Lower lobe of right lung (tissue), 2 donors: ENCODE results near the gene LRRN4. TPM values are rescaled to one million over a fixed set of nuclear protein-coding genes. Genes with fewer than 3 reads are reported as not detected.

Experiments
- ATAC-seq, 2 donors: fragments of 200-7000 bp; cut with Tn5 transposase; one replicate each; pipeline ENCODE4 v1.9.1; 2020 to 2022; ENCODE audit warnings: mild to moderate bottlenecking in 2 of 2, moderate library complexity in 2 of 2
- DNase-seq: peaks from one replicate; pipeline ENCODE4 v3.0.0-alpha.2; 2020
- H3K27ac ChIP-seq: fragments of 200-600 bp; one replicate; pipeline ENCODE4 v1.8.0; 2022
- H3K27me3 ChIP-seq: fragments of 200-600 bp; one replicate; pipeline ENCODE4 v1.8.0; 2022; ENCODE audit warnings: low read depth
- H3K36me3 ChIP-seq: fragments of 200-600 bp; one replicate; pipeline ENCODE4 v1.8.0; 2022; ENCODE audit warnings: mild to moderate bottlenecking
- H3K4me1 ChIP-seq: fragments of 200-600 bp; one replicate; pipeline ENCODE4 v1.8.0; 2022
- H3K4me3 ChIP-seq: fragments of 200-600 bp; one replicate; pipeline ENCODE4 v1.8.0; 2022; ENCODE audit warnings: mild to moderate bottlenecking
- H3K9me3 ChIP-seq: fragments of 200-600 bp; one replicate; pipeline ENCODE4 v1.8.0; 2022
- CTCF ChIP-seq: fragments of 200-600 bp; IDR thresholded peaks from one replicate; pipeline ENCODE4 v1.8.0; 2022; ENCODE audit warnings: antibody characterized with exemption, mild to moderate bottlenecking
- intact Hi-C: fragments of 100-400 bp; cut with DNase I; formaldehyde crosslinking; loops from one replicate; pipeline ENCODE4 v1.11.0; 2022
- long read RNA-seq: library from polyadenylated mRNA; unstranded; transcript quantifications from one replicate; pipeline ENCODE4 v2.0.0, GENCODE V29; 2021
- total RNA-seq: library from RNA; stranded (reverse); fragmentation: NEBNext Ultra II Directional; extraction: Animal tissue kit (Norgen Biotek cat#: 25700); gene quantifications from one replicate; pipeline ENCODE4 v1.2.1, GENCODE V29; 2021
- donor health status: DM: no; HTN: yes; CAD: no; lungs with severe emphysema.

Gene LRRN4
- 42.6 TPM for total RNA-seq
- long read RNA-seq, transcript LRRN4-201 (5 exons, 2,692 nt), result major isoform, 17 of 30 reads
- long read RNA-seq, partial matches to known transcripts, result 4 of 30 reads
- long read RNA-seq, other reads (novel, unspliced or antisense), result 9 of 30 reads

GRCh38 chr20:6053776-6054688 lies at the start of gene LRRN4:
Gene LRRN4, minus strand, starts transcription at chr20:6054060. Its CDS starts 1,261 bp downstream, at chr20:6052799.
- Histone ChIP-seq H3K36me3 (no peaks in the 10 kb centered on the region), H3K4me1 (peaks cover 10% of the 10 kb centered on the region), H3K27ac (peak within 1 kb of the TSS; percentile 44), H3K4me3 (peak within 1 kb of the TSS; percentile 54), H3K27me3 (peaks cover 28% of the 10 kb centered on the region), H3K9me3 (no peaks in the 10 kb centered on the region)
- intact Hi-C loops, result no loop called here
- DNase-seq (no peak), ATAC-seq (peak; percentile 72 to 79)
- no peak for TF ChIP-seq CTCF

- ATAC-seq, result no peak
- Histone ChIP-seq H3K36me3 (no peaks in the 10 kb centered on the region), H3K27ac (no peak overlapping the region), H3K9me3 (no peaks in the 10 kb centered on the region), H3K4me3 (no peak overlapping the region), H3K27me3 (no peaks in the 10 kb centered on the region), H3K4me1 (no peaks in the 10 kb centered on the region)
- intact Hi-C loops, result no loop called here
- TF ChIP-seq CTCF, result no peak
- DNase-seq, result no peak
Observed at GRCh38 chr20:6103301-6103700, 49.4 kb upstream of the LRRN4 start.

GRCh38 chr20:6101346-6101745 lies 47.5 kb upstream of the LRRN4 start:
- intact Hi-C loops, result no loop called here

GRCh38 chr20:6100246-6100645 lies 46.4 kb upstream of the LRRN4 start:
- TF ChIP-seq CTCF, result no peak
- no peak overlapping the region for H3K4me3 ChIP-seq
- no peaks in the 10 kb centered on the region for H3K36me3 ChIP-seq
- H3K4me1 ChIP-seq, result no peaks in the 10 kb centered on the region
- DNase-seq, result no peak
- no peaks in the 10 kb centered on the region for H3K9me3 ChIP-seq
- intact Hi-C loops, result no loop called here
- no peaks in the 10 kb centered on the region for H3K27me3 ChIP-seq
- H3K27ac ChIP-seq, result no peak overlapping the region
- ATAC-seq, result no peak

More at GRCh38 chr20:6101346-6101745, 47.5 kb upstream of the LRRN4 start:
- ATAC-seq (no peak), DNase-seq (no peak)
- Histone ChIP-seq H3K4me3 (no peak overlapping the region), H3K4me1 (no peaks in the 10 kb centered on the region), H3K27me3 (no peaks in the 10 kb centered on the region), H3K27ac (no peak overlapping the region), H3K9me3 (no peaks in the 10 kb centered on the region), H3K36me3 (no peaks in the 10 kb centered on the region)
- no peak for TF ChIP-seq CTCF

GRCh38 chr20:6099819-6100218 lies 46.0 kb upstream of the LRRN4 start:
- no peaks in the 10 kb centered on the region for H3K4me1 ChIP-seq
- intact Hi-C loops, result no loop called here

More at GRCh38 chr20:6099819-6100218, 46.0 kb upstream of the LRRN4 start:
- no peak overlapping the region for H3K4me3 ChIP-seq
- ATAC-seq (no peak), DNase-seq (no peak)
- no peaks in the 10 kb centered on the region for H3K27me3 ChIP-seq
- H3K27ac ChIP-seq, result no peak overlapping the region
- TF ChIP-seq CTCF, result no peak
- H3K9me3 ChIP-seq, result no peaks in the 10 kb centered on the region
- H3K36me3 ChIP-seq, result no peaks in the 10 kb centered on the region
